Stimulated activated CD4-positive, alpha-beta T cell treated with anti-CD3 and anti-CD28 coated beads, Interleukin-2, amount 100 ng/mL, for 48 hours (primary cell): ENCODE results near the gene PPP2R3B.
"Not testable (repeated sequence)": the region's sequence is repeated elsewhere in the genome, so short reads cannot be mapped to it uniquely, and the experiment has no call there.

Experiments used
- DNase-seq, 2 donors: peaks; one replicate each; pipeline ENCODE4 v3.0.0-alpha.2; 2020

The PPP2R3B gene

DNA sequence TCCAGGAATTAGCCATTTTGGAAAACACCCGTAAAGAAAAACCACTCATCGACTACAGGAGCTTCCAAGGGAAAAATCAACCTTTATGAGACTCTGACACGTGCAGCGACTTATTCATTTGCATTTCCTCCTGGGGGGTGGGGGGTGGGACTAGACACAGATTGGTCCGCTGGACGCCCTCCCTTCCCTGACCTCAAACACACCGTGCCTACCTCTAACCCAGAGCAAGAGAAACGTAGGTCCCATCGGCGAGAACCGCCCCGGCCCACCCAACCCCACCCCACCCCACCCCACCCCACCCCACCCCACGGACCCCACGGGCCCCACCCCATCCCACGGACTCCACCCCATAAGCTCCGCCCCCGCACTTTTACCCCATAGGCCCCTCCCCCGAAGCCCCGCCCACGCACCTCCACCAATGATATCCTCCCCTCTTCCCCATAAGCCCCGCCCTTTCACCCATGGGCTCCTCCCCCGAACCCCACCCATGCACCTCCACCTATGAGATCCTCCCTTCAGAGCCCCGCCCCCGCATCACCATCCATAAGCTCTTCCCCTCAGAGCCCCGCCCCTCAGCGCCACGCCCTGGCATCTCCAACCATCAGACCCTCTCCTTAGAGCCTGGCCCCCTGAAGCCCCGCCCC is 69.2 kb downstream of the PPP2R3B start:
- peak; percentile 85 to 93 for DNase-seq

GRCh38 chrX:316351-317325 is 70.1 kb downstream of the PPP2R3B start:
- no peak for DNase-seq

GRCh38 chrX:314781-315595 is 71.7 kb downstream of the PPP2R3B start:
- DNase-seq = no peak

- no peak for DNase-seq
Observed at GRCh38 chrX:314049-314448, 72.7 kb downstream of the PPP2R3B start.

- no peak for DNase-seq
Observed at GRCh38 chrX:313546-313945, 73.2 kb downstream of the PPP2R3B start.

- no peak for DNase-seq
Observed at GRCh38 chrX:312621-313331, 73.9 kb downstream of the PPP2R3B start.

GRCh38 chrX:311156-312129 is 75.3 kb downstream of the PPP2R3B start:
- no peak for DNase-seq

GRCh38 chrX:310621-311155 is 76.0 kb downstream of the PPP2R3B start:
- DNase-seq = no peak

DNA sequence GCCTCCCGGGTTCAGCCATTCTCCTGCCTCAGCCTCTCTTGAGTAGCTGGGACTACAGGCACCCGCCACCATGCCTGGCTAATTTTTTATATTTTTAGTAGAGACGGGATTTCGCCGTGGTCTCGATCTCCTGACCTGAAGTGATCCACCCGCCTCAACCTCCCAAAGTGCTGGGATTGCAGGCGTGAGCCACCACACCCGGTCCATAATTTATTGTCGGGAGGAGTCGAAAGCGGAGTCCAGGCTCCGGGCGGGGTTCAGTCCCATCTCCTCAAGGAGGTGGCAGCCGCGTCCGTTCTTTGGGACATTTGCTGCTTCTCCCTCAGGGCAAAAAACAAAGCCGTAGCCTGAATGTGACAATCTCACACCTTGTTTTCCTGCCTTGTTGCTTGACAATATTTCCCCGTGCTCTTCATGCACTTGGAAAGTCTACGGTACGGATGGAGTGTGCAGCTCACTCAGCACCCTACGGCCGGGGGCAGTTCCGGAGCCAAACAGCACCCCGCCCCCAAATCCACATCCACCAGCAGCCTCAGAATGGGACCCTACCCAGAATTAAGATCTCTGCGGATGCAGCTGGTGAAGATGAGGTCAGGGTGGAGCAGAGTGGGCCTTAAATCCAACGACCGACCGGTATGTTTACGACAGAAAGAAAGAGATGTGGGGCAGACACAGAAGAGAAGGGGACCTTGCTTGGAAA is 77.7 kb downstream of the PPP2R3B start:
- DNase-seq = no peak

GRCh38 chrX:307261-308111 is 79.2 kb downstream of the PPP2R3B start:
- no peak for DNase-seq

- DNase-seq = not testable (repeated sequence)
Observed at GRCh38 chrX:306614-307251, 80.0 kb downstream of the PPP2R3B start.

DNA sequence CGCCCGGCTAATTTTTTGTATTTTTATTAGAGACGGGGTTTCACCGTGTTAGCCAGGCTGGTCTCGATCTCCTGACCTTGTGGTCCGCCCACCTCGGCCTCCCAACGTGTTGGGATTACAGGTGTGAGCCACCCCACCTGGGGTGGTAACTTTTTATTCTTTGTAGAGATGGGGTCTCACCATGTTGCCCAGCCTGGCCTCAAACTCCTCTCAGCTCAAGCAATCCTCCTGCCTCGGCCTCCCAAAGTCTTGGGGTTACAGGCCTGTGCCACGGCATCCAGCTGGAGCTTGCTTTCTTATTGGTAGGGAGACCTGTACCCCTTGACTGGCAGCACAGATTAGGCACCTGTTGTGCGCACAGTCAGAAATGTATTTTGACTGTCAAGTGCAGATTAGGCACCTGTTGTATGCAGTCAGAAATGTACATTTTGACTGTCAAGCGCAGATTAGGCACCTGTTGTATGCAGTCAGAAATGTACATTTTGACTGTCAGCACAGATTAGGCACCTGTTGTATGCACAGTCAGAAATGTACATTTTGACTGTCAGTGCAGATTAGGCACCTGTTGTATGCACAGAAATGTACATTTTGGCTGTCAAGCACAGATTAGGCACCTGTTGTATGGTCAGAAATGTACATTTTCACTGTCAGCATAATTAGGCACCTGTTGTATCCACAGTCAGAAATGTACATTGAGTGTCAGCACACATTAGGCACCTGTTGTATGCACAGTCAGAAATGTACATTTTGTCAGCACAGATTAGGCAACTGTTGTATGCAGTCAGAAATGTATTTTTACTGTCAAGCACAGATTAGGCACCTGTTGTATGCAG is 80.7 kb downstream of the PPP2R3B start:
- DNase-seq = not testable (repeated sequence)

GRCh38 chrX:302975-303374 is 83.7 kb downstream of the PPP2R3B start:
- DNase-seq = no peak

GRCh38 chrX:300334-300733 is 86.4 kb downstream of the PPP2R3B start:
- DNase-seq = no peak

- DNase-seq = no peak
Observed at GRCh38 chrX:298993-299392, 87.7 kb downstream of the PPP2R3B start.

DNA sequence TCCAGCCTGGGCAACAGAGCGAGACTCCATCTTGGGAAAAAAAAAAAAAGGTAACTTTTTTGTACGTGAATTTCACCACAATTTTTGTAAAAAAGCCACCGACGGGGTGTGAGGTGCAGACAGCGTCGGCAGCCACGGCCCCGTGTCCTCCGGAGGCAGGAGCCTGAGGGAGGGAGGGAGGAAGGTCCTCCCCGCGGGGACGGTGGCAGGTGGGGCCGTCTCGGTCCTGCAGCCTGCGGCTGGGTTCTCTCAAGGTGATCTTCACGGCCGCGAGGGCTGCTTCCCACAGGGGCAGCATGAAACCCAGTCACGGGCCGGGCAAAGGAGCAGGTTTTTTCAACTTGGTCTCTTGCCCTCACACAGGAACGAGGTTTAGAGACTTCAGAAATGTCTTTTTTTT is 91.6 kb downstream of the PPP2R3B start:
- DNase-seq = no peak

- DNase-seq = no peak
Observed at GRCh38 chrX:292900-293897, 93.5 kb downstream of the PPP2R3B start.
